Activated CD4-positive, alpha-beta T cell treated with anti-CD3 and anti-CD28 coated beads for 24 hours (primary cell): ENCODE measurements around the gene PINK1.

Source experiments
- DNase-seq, 2 donors: peaks; one replicate each; pipeline ENCODE4 v3.0.0-alpha.2; 2020; ENCODE audit warnings: low read depth in 2 of 2

The PINK1 gene

DNA sequence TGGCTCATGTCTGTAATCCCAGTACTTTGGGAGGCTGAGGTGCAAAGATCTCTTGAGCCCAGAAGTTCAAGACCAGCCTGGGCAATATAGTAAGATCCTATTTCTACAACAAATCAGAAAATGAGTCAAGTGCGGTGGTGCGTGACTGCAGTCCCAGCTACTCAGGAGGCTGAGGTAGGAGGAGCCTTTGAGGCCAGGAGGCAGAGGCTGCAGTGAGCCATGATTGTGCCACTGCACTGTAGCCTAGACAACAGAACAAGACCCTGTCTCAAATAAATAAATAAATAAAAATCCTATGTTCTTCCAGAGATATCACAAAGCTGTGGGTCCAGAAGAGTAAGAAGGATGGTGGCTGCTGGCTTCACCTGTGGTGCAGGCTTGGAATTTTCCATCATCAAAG, 22.3 kb upstream of the PINK1 start:
- DNase-seq: no peak

DNA sequence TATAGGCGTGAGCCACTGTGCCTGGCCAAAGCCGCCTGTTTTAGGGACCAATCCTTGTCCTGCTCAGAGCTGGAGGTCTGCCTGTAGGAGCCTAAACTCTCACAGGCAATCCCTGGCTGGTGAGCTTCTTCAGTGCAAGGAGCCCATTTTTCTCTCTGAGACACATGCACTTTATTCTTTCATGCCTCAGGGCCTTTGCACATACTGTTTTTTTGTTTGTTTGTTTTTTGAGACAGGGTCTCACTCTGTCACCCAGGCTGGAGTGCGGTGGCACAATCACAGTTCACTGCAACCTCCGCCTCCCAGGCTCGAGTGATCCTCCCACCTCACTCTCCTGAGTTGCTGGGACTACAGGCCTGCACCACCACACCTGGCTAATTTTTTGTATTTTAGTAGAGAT, 21.6 kb upstream of the PINK1 start:
- DNase-seq: no peak

DNA sequence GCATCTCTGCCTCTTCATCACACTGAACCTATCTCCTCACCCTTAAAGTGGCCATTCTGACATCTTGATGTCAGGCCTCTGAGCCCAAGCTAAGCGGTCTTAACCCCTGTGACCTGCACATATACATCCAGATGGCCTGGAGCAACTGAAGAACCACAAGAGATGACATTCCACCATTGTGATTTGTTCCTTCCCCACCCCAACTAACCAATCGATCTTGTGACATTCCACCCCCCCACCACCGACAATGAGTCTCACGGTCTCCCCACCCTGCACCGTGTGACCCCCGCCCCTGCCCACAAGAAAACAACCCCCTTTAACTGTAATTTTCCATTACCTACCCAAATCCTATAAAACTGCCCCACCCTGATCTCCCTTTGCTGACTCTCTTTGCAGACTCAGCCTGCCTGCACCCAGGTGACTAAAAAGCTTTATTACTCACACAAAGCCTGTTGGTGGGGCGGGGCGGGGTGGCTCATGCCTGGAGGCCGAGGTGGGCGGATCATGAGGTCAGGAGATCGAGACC, 21.0 kb upstream of the PINK1 start:
- DNase-seq: no peak

DNA sequence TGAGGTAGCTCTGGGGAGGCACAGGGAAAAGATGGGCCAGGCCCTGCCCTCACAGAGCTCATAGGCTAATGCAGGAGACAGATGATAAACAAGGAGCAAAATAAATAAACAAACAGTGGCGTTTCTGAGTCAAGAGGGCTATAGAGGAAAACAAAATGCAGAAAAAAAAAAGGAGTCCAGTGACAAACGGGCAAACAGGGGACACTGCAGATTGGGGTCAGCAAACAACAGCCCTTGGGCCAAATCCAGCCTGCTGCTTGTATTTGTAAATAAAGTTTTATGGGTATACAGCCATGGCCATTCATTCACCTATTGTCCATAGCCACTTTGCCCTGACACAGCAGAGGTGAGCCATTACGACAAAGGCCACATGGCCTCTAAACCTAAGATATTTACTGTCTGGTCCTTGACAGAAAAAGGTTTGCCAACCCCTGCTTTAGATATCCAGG, 19.1 kb upstream of the PINK1 start:
- DNase-seq: no peak

DNA sequence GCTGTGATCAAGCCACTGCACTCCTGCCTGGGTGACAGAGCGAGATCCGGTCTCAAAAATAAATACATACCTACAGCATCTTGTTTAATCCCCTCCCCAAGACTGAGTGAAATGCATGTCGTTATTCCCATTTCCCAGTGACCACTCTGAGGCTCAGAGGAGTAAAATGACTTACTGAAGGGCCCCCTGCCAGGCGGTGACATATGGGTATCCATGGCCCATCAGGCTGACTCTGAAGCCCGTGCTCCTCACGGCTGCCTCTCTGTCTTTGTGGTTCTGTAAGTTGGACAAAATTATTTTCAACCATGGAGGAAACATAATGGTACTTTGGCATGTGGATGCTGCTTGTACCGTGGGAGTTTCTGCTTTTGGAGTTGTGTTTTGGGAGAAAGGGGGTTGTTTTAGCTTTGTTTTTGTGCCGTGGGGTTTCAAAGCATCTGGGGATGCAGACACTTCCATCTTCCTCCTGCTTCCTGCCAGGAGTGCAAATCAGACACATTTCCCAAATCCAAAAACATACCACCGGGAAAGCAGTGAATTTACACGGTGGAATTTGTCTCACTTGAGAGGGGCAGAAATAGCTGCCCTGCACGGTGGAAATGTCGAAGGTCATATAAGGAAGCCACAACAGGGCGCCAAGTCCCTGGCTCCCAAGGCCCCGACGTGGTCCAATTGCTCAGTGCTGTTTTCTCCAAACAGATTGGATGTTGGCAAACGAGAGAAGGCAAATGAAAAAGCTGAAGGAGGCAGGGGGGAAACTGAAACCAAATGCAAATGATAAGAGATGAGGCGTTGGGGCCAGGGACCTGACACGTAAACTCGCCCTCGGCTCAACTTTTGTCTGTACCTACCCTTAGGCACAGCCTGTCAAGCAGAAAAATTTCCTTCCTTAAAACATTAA, 17.1 kb upstream of the PINK1 start:
- no peak for DNase-seq

DNA sequence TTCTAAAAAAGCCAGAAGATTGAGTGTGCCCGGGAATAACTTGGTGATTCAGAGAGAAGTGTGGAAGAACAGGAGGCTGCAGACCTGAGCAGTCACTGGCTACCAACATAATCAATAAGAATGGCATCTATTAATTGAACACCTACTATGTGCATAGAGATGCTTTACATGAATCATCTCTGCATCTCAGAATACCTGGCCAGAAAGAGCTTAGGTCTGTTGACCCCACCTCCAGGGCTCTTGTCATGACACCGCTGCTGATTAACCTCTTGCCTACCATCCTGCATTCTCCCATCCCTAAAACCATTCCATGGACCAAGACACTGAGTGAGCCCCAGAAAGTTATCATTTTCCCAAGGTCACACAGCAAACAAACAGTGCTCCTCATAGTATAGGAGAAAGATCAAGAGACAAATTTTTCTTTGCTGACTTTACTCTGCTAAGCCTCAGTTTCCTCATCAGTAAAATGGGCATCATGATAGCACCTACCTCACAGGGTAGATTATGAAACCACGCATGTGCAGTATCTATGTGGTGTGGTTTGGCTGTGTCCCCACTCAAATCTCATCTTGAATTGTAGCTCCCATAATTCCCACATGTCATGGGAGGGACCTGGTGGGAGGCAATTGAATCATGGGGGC, 16.3 kb upstream of the PINK1 start:
- no peak for DNase-seq

DNA sequence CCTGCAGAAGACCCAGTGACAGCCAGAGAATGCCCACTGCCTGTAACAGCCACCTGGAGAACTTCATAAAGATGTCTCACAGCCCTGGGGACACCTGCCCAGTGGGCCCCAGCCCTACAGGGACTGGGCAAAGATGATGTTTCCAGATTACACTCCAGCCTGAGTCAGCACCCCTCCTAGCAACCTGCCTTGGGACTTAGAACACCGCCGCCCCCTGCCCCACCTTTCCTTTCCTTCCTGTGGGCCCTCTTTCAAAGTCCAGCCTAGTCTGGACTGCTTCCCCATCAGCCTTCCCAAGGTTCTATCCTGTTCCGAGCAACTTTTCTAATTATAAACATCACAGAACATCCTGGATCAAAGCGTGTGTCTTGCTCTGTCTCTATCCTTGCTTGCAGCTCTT, 14.7 kb upstream of the PINK1 start:
- DNase-seq: no peak

DNA sequence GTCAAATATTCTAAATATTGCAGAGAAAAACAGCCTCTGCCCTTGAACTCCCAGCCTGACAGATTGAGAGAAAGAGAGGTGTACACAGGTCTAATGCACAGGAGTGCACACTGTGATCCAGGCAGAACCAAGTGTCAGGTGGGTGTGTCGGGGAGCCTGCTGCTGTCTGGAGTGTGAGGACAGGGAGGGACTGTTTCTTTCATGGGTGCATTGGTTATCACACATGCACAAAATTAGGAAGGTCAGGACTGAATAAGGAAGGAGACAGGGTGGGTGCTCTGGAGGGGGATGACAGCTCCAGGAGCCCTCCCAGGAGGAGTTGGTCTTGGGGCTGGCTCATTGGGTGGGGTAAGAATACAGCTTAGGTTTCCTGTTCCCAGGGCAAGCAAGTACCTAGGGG, 13.3 kb upstream of the PINK1 start:
- DNase-seq: no peak

DNA sequence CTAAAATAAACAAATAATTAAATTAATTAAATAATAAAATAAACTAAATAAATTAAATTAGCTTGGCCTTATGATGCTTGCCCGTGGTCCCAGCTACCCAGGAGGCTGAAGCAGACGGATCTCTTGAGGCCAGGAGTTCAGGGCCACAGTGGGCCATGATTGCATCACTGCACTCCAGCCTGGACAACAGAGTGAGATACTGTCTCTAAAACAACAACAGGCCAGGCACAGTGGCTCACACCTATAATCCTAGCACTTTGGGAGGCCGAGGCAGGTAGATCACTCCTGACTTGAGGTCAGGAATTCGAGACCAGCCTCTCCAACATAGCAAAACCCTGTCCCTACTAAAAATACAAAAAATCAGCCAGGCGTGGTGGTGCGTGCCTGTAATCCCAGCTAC, 12.2 kb upstream of the PINK1 start:
- no peak for DNase-seq

DNA sequence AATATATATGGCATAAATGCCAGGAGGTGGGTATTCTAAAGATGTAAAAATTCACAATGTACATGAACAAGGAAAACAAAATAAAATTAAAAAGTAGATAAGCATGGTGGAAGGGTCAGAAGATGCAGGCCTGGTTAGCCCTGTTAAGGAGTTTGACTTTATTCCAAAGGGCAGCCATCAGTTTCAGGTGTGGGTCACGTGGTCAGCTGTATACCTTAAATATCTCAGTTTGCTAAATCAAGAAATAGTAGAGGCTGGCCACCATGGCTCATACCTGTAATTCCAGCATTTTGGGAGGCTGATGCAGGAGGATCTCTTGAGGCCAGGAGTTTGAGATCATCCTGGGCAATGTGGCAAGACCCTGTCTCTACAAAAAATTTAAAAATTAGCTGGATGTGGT, 8.5 kb upstream of the PINK1 start:
- DNase-seq: no peak

DNA sequence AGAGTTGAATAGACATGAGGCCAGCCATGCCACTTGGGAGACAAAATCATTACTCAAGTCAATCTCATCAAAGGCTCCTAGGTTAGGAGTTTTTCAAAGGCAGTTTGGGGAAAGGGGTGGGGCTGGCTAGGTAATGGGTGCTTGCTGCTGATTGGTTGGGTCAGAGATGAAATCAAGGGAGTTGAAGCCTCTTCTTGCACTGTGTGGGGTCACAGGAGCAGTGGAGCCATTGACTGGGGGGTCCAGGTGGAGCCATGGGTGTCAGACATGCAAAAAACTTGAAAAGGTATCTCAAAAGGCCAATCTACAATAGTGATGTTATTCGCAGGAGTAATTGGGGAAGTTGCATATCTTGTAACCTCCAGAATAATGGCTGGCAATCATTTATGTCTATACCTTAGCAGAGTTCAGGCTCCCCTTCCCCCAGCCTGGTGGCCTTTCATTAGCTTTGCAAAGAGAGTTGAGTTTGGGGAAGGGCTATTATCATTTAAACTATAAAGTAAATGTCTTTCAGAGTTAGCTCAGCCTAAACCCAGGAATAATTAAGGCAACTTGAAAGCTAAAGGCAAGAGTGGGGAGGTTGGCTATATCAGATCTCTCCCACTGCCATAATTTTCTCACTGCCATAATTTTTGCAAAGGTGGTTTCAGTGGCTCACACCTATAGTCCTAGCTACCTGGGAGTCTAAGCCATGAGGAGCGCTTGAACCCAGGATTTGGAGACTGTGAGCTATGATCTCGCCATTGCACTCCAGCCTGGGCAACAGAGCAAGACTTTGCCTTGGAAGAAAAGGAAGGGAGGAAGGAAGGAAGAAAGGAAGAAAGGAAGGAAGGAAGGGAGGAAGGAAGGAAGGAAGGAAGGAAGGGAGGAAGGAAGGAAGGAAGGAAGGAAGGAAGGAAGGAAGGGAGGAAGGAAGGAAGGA, 7.8 kb upstream of the PINK1 start:
- DNase-seq: no peak

DNA sequence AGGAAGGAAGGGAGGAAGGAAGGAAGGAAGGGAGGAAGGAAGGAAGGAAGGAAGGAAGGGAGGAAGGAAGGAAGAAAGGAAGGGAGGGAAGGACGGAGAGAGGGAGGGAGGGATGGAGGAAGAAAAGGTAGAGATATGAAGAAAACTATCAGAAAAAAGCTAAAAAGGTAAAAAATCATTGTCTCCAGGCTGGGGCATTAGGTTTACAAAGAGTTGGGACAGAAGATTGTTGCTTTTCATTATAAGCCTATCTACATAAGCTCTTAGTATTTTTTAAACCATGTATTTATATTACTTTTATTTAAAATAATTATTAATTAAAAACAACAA, 7.2 kb upstream of the PINK1 start:
- DNase-seq: no peak

DNA sequence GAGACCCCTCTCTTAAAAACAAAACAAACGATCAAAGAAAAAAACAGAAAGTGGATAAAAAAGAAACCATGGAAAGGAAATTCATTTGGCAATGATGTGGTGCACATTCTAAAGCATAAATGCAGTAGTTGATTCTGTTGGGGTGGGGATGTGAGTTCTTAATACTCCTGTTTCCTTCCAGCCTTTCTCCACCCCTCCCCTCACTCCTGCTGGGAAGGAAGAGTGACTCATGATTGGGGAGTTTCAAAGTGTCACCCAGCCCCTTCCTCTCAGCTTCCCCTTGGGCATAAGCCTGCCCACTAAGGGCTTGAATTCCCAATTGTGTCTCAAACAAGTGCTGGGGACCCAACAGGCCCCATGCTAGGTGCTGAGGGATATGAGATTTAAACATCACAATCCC, 6.7 kb upstream of the PINK1 start:
- no peak for DNase-seq

DNA sequence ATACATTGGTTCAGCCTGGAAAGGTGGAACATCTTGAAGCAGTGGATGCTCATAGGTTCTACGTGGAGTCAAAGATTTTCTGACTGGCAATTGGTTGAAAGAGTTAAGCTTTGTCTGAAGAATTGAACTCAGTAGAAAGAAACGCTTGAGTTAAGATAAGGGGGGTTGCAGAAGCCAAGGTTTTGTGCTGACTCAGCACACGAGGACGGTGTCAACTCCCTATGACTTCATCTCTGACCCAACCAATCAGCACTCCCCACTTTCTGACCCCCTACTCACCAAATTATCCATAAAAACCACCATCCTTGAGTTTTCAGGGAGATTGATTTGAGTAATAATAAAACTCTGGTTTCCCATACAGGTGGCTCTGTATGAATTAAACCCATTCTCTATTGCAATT, 2.5 kb upstream of the PINK1 start:
- DNase-seq: no peak

DNA sequence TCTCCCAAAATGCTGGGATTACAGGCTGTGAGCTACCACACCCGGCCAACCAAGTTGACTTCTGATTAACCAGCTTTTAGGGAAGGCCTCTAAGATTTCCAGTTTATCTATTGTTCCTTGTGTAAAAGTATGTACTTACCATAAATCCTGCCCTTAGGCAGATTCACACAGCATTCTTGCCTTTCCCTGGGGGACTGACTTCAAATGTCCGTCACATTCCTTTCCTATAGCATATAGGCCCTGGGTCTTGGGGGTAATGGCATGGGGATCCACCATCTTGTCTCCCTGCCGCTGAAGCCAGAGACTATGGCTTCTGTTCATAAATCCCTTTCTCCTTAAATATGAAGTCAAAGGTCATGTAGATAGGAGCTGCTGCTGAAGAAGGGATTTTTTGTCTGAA, 872 bp upstream of the PINK1 start:
- DNase-seq: no peak

DNA sequence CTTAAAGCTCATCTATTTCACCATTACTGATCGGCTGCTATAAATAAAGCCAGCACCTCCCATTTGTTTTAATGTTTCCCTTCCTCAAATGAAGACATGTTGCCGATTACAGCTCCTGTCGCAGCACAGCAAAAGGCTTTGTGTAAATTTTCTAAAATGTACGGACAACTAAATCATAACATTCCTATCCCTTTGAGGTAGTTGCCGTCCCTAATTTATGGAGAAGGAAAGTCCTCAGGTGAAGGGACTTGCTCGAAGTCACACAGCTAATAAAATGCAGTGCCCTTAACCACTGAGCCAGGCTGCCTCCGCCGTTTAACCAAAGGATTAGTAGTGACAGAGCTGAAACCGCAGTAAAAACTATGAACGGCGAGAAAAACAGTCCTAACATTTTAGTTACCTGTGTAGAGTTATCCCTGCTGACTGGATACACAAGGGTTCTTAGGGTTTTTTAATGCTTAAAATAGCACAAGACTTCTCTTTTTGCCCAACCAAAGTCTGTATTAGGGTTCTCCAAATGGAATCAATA, 871 bp downstream of the PINK1 start:
- DNase-seq: no peak

DNA sequence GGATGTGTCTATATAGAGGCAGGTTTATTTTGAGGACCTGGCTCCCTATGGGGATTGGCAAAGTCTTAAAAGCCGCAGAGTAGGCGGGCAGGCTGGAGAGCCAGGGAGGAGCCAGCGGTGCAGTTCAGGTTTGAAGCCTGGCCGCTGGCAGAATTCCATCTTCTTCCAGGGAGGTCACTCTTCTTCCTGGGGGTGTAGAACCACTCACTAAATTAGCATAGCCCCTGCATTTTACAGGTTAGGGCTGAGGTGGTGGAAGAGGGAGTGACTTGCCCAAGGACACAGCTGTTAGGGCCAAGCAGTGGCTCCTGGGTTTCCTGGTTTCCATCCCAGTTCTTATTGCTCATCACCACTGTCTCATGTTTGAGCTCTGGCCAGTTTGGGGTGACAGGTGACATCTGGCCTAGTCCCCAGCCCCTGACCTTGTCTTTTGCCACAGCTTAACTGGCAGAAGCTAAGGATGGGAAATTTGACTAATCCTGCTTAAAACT, 1.4 kb downstream of the PINK1 start:
- no peak for DNase-seq

DNA sequence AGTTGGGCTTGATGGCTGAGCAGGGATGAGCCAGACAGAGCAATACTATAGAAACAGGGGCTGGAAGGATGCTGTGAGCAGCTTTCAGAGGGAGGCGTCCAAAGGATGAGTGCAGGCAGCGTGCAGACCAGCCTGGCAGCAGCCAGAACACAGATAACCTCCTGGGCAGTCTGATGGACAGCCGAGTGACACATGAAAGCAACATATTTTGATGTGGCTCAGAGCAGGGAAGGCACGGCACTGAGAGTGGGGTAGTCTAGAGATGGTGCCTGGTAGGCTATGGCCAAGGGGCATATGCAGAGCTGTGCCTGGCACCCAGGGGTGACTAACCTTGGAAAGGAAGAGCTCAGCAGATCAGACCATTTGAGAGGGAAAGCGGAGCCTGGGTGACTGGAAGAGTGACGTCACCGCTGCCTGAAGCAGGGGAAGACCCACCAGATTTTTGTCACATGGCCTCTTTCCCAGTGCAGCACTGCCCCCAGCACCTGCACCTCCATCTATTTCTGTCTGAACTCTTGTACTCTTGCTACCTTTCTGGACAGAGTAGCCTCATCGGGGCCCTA, 3.6 kb downstream of the PINK1 start:
- no peak for DNase-seq

DNA sequence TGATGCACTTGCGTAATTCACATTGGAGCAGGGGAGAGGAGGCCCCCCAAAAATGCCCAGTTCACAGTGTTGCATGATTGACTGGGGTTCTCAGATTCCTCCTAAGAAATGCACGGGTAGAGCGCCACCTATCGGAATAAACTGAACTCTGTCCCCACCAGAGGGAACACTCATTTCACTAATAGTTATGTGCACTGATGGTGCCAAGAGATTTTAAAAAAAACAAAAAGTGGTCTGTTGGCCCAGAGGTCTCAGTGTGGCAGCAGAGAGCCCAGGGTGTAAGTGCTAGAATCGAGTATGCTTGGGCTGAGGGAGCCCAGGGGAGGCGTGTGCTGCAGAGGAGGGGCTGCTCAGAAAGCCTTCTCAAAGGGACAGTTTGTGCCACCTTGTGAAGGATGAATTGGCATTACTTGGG, 6.9 kb downstream of the PINK1 start:
- DNase-seq: peak; percentile 45 to 48

DNA sequence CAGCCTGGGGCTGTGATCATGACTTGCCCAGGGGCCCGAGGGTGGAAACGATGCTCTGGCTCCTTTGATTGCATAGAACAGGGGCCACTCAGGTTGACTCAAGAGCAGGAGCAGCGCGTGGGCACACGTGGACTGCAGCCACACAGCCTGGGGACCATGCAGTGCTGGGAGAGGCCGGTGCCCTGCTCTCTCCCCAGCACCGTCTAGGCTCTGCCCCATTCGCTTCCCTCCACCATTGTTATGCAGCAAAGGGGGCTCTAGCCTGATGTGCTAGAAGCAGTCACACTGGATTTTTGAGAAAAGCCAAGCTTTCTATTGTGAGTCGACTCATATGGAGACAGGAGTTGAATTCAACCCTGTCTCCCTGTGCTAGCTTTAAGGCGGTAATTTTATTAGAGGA, 8.7 kb downstream of the PINK1 start:
- no peak for DNase-seq

DNA sequence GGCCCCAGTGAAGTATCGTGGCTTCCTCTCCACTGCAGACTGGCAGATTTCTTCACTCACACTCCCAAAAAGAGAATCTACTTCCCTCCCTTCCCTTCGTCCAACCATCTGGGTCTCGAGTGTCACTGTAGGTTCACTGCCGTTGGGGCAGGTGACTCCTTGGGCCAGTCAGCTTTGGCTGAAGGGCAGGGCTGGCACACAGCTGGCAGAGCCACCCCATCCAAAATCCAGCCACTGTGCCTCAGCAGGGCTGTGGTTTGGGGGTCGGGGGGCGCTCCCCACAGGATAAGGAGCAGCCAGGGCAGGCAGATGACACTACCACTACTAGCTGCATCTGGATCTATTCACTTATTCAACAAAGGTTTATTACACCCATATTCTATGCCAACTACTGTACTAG, 9.8 kb downstream of the PINK1 start:
- no peak for DNase-seq
